H9 (cell line): Measurements from ENCODE around the gene NCKAP5. TPM values are rescaled to one million over a fixed set of nuclear protein-coding genes. Genes with fewer than 3 reads are reported as not detected.

Experiments
- DNase-seq: peaks from one replicate; pipeline ENCODE4 v3.0.0-alpha.2; 2017
- H2AFZ ChIP-seq: one replicate; pipeline ENCODE4 v1.6.1; 2013; ENCODE audit warnings: mild to moderate bottlenecking, low read length, control low read depth, moderate library complexity
- H2AK5ac ChIP-seq: 2 replicates; pipeline ENCODE4 v1.6.1; 2013; ENCODE audit warnings: low read length, control low read depth, mixed read lengths; ENCODE audit not compliant: insufficient read length
- H2BK120ac ChIP-seq: one replicate; pipeline ENCODE4 v1.6.1; 2013; ENCODE audit warnings: low read depth, mild to moderate bottlenecking, low read length, control low read depth, inconsistent platforms; ENCODE audit not compliant: poor library complexity, severe bottlenecking
- H2BK12ac ChIP-seq: 2 replicates; pipeline ENCODE4 v1.6.1; 2013; ENCODE audit warnings: low read length, control low read depth, mixed read lengths, low read depth; ENCODE audit not compliant: insufficient read length
- H2BK15ac ChIP-seq: 2 replicates; pipeline ENCODE4 v1.6.1; 2013; ENCODE audit warnings: low read depth, low read length, control low read depth
- H2BK20ac ChIP-seq: one replicate; pipeline ENCODE4 v1.6.1; 2013; ENCODE audit warnings: low read depth, mild to moderate bottlenecking, low read length, control low read depth, inconsistent platforms; ENCODE audit not compliant: poor library complexity, severe bottlenecking
- H2BK5ac ChIP-seq: 2 replicates; pipeline ENCODE4 v1.6.1; 2013; ENCODE audit warnings: low read length, control low read depth, mixed read lengths; ENCODE audit not compliant: insufficient read length
- H3K14ac ChIP-seq: 2 replicates; pipeline ENCODE4 v1.6.1; 2013; ENCODE audit warnings: low read length, control low read depth; ENCODE audit not compliant: insufficient read depth
- H3K18ac ChIP-seq: 2 replicates; pipeline ENCODE4 v1.6.1; 2013; ENCODE audit warnings: low read depth, mild to moderate bottlenecking, mixed read lengths, low read length, control low read depth; ENCODE audit not compliant: insufficient read length
- H3K23ac ChIP-seq: 2 replicates; pipeline ENCODE4 v1.6.1; 2013; ENCODE audit warnings: low read length, control low read depth, mixed read lengths, low read depth; ENCODE audit not compliant: insufficient read length
- H3K23me2 ChIP-seq: 2 replicates; pipeline ENCODE4 v1.6.1; 2013; ENCODE audit warnings: low read depth, mild to moderate bottlenecking, mixed read lengths, low read length, control low read depth; ENCODE audit not compliant: insufficient read length, poor library complexity, severe bottlenecking
- H3K27ac ChIP-seq: 2 replicates; pipeline ENCODE4 v1.5.1; 2013; ENCODE audit warnings: low read length, control low read depth, mixed read lengths, low read depth; ENCODE audit not compliant: insufficient read length
- H3K27me3 ChIP-seq: 2 replicates; pipeline ENCODE4 v1.6.1; 2013; ENCODE audit warnings: low read length, control low read depth, inconsistent platforms; ENCODE audit not compliant: insufficient read depth
- H3K4ac ChIP-seq: 2 replicates; pipeline ENCODE4 v1.6.1; 2013; ENCODE audit warnings: low read depth, mild to moderate bottlenecking, control low read depth, inconsistent platforms, low read length, moderate library complexity
- H3K4me1 ChIP-seq: 2 replicates; pipeline ENCODE4 v1.6.1; 2013; ENCODE audit warnings: low read length, control low read depth, inconsistent platforms; ENCODE audit not compliant: insufficient read depth
- H3K4me2 ChIP-seq: 2 replicates; pipeline ENCODE4 v1.6.1; 2013; ENCODE audit warnings: low read length, control low read depth, mixed read lengths; ENCODE audit not compliant: insufficient read length, insufficient read depth
- H3K56ac ChIP-seq: 2 replicates; pipeline ENCODE4 v1.6.1; 2013; ENCODE audit warnings: low read depth, mild to moderate bottlenecking, mixed read lengths, low read length, control low read depth; ENCODE audit not compliant: insufficient read length
- H3K79me1 ChIP-seq: 2 replicates; pipeline ENCODE4 v1.6.1; 2013; ENCODE audit warnings: low read depth, mild to moderate bottlenecking, moderate library complexity, low read length, control low read depth, inconsistent platforms; ENCODE audit not compliant: insufficient read depth, poor library complexity, severe bottlenecking
- H3K79me2 ChIP-seq: 2 replicates; pipeline ENCODE4 v1.6.1; 2013; ENCODE audit warnings: low read length, control low read depth, inconsistent platforms; ENCODE audit not compliant: insufficient read depth
- H3K9ac ChIP-seq: 2 replicates; pipeline ENCODE4 v1.6.1; 2013; ENCODE audit warnings: low read length, control low read depth, mixed read lengths; ENCODE audit not compliant: insufficient read length; ENCODE audit errors: extremely low read depth
- H3K9me3 ChIP-seq: one replicate; pipeline ENCODE4 v1.6.1; 2013; ENCODE audit warnings: low read depth, low read length, inconsistent platforms; ENCODE audit not compliant: control insufficient read depth
- H3T11ph ChIP-seq: one replicate; pipeline ENCODE4 v1.6.1; 2013; ENCODE audit warnings: mild to moderate bottlenecking, low read length, control low read depth, inconsistent platforms
- H4K20me1 ChIP-seq: one replicate; pipeline ENCODE4 v1.6.1; 2013; ENCODE audit not compliant: control insufficient read depth, insufficient read length, insufficient read depth
- H4K5ac ChIP-seq: 2 replicates; pipeline ENCODE4 v1.6.1; 2013; ENCODE audit warnings: low read depth, mild to moderate bottlenecking, mixed read lengths, low read length, control low read depth; ENCODE audit not compliant: insufficient read length
- H4K8ac ChIP-seq: replicated peaks from 2 replicates; pipeline ENCODE4 v1.6.1; 2013; ENCODE audit warnings: low read length, control low read depth, mixed read lengths, low read depth; ENCODE audit not compliant: insufficient read length
- H4K91ac ChIP-seq: 2 replicates; pipeline ENCODE4 v1.6.1; 2013; ENCODE audit warnings: low read depth, mild to moderate bottlenecking, moderate library complexity, mixed read lengths, low read length, control low read depth; ENCODE audit not compliant: insufficient read length
- H3K27ac Mint-ChIP-seq, 3 experiments: 2 replicates in 2 of 3; 3 replicates in 1 of 3; pipeline ENCODE4 v1.8.0; 2020 to 2021; ENCODE audit warnings: mixed read lengths in 3 of 3, mild to moderate bottlenecking in 1 of 3, moderate library complexity in 1 of 3
- H3K27me3 Mint-ChIP-seq: 2 replicates; pipeline ENCODE4 v1.8.0; 2021; ENCODE audit warnings: low read depth, mild to moderate bottlenecking, moderate library complexity, mixed read lengths
- H3K36me3 Mint-ChIP-seq, 3 experiments: 2 replicates in 2 of 3; 3 replicates in 1 of 3; pipeline ENCODE4 v1.8.0; 2020 to 2021; ENCODE audit warnings: low read depth in 3 of 3, mixed read lengths in 3 of 3; ENCODE audit not compliant: insufficient read depth in 1 of 3
- H3K4me1 Mint-ChIP-seq, 2 experiments: 2 replicates each; pipeline ENCODE4 v1.8.0; 2020; ENCODE audit warnings: mixed read lengths in 2 of 2
- H3K4me3 Mint-ChIP-seq, 2 experiments: 2 replicates in 1 of 2; 3 replicates in 1 of 2; pipeline ENCODE4 v1.8.0; 2020 to 2021; ENCODE audit warnings: mild to moderate bottlenecking in 2 of 2, mixed read lengths in 2 of 2, moderate library complexity in 1 of 2
- H3K9me3 Mint-ChIP-seq, 2 experiments: 2 replicates in 1 of 2; 3 replicates in 1 of 2; pipeline ENCODE4 v1.8.0; 2020; ENCODE audit warnings: mild to moderate bottlenecking in 2 of 2, mixed read lengths in 2 of 2, moderate library complexity in 1 of 2
- WGBS: extraction: QIAGEN DNeasy Blood & Tissue Kit; methylation state at CpG from one replicate; pipeline ENCODE4 v1.1.7; 2013; ENCODE audit warnings: missing lambda C conversion rate, low lambda C conversion rate, mixed read lengths; ENCODE audit not compliant: insufficient read length; ENCODE audit errors: extremely low coverage; 5-methylcytosine and 5-hydroxymethylcytosine counted together
- total RNA-seq: library from RNA; stranded (reverse); gene quantifications from 2 replicates; pipeline ENCODE4 v1.2.1, GENCODE V29; 2021
- TF ChIP-seq, protein P1 (sequence below): fragments of 200-600 bp; sonication (generic); conservative IDR thresholded peaks from 3 replicates; pipeline ENCODE4 v1.8.0; 2021; ENCODE audit warnings: antibody characterized with exemption, mild to moderate bottlenecking

NCKAP5 gene
- total RNA-seq, 1 experiment from 2014 or later: 0.26 TPM

DNA sequence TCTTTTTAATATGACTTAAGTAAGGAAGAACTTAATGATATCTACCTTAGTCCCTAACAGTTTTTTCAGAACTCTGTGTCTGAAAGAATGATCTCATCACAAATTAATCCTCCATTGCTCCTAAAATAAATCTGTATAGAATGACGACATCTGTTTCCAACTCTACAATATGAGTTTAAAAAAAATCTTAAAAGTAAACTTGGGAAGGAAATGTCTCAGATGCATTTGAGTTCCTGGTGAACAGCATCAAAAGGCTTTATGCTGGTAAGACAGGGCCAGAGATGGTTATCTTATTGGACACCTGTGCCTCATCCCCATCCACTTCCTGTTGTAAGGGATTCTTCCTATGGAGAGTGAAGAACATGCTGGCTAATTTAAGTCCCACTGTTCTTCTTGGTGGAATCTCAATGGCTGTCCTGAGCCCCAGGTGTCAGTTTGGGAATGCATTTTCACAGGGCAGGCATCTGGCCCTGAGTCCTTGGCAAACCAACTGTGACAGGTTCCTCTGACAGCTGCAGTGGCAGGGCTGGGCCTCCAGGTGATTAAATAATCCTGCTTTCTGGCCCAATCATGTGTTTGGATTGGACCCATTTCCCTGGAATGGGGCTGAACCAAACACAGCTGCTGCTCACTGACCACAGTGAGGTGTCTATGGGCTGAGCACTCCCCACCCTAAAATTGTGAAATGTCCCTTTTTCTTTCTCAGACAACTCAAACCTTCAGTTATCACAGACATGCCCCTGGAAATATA lies 12.9 kb upstream of the NCKAP5 start:
- Histone ChIP-seq H3K9me3 (no peaks in the 10 kb centered on the region), H2BK5ac (no peak overlapping the region), H3K56ac (no peak overlapping the region), H2BK15ac (no peak overlapping the region), H2AFZ (no peak overlapping the region), H2BK120ac (no peak overlapping the region), H4K20me1 (no peaks in the 10 kb centered on the region), H4K5ac (no peak overlapping the region), H3K23me2 (no peaks in the 10 kb centered on the region), H4K91ac (no peak overlapping the region), H3K9ac (no peak overlapping the region), H4K8ac (no peak overlapping the region), H3K23ac (no peak overlapping the region), H2BK20ac (no peak overlapping the region), H3K4me2 (no peak overlapping the region), H3K4me1 (no peaks in the 10 kb centered on the region), H3K4ac (no peak overlapping the region), H3K27me3 (no peaks in the 10 kb centered on the region), H3K18ac (no peak overlapping the region), H3T11ph (no peak overlapping the region), H2AK5ac (no peak overlapping the region), H3K79me2 (no peaks in the 10 kb centered on the region), H3K79me1 (no peaks in the 10 kb centered on the region), H3K14ac (no peak overlapping the region), H3K27ac (no peak overlapping the region), H2BK12ac (no peak overlapping the region)
- Mint-ChIP-seq H3K36me3 (no peaks in the 10 kb centered on the region), H3K9me3 (no peaks in the 10 kb centered on the region), H3K4me3 (no peak overlapping the region), H3K27me3 (no peaks in the 10 kb centered on the region), H3K27ac (no peak overlapping the region), H3K4me1 (peaks cover 13 to 18% of the 10 kb centered on the region in 2 experiments)
- TF ChIP-seq, protein P1, sequence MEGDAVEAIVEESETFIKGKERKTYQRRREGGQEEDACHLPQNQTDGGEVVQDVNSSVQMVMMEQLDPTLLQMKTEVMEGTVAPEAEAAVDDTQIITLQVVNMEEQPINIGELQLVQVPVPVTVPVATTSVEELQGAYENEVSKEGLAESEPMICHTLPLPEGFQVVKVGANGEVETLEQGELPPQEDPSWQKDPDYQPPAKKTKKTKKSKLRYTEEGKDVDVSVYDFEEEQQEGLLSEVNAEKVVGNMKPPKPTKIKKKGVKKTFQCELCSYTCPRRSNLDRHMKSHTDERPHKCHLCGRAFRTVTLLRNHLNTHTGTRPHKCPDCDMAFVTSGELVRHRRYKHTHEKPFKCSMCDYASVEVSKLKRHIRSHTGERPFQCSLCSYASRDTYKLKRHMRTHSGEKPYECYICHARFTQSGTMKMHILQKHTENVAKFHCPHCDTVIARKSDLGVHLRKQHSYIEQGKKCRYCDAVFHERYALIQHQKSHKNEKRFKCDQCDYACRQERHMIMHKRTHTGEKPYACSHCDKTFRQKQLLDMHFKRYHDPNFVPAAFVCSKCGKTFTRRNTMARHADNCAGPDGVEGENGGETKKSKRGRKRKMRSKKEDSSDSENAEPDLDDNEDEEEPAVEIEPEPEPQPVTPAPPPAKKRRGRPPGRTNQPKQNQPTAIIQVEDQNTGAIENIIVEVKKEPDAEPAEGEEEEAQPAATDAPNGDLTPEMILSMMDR: peak; percentile 35; the same call in 2 of the 3 replicates
- DNase-seq: no peak
- WGBS: no CpG with 5 or more reads among the region's 1 CpG
